Measurements from ENCODE around the gene CEPT1. TPM values are rescaled to one million over a fixed set of nuclear protein-coding genes. Genes with fewer than 3 reads are reported as not detected.
A peak's percentile ranks its signal among the peaks of the same experiment; 100 is the strongest.

Gene CEPT1
- polyA plus RNA-seq, 3 donors: 20.8 to 44.3 (median 26.9) TPM

- peak overlapping the region; percentile 81 to 95 (median 86) for H3K27ac Mint-ChIP-seq
- H3K4me2 ChIP-seq (replicated peaks; ENCODE audit: extremely low read depth, low read length, poor library complexity, severe bottlenecking): peak overlapping the region; percentile 39
These were observed 80.4 kb downstream of the CEPT1 start for GRCh38 chr1:111220302-111220890.

GRCh38 chr1:111221276-111221632 is 81.2 kb downstream of the CEPT1 start:
- Histone ChIP-seq H3K9ac (ENCODE audit: insufficient read depth, low read length, poor library complexity, severe bottlenecking) (no peak overlapping the region), H3K36me3 (replicated peaks in 1 of 2; ENCODE audit: control insufficient read depth in 1 of 2, insufficient read depth in 2 of 2, low read length in 2 of 2) (no peaks in the 10 kb centered on the region), H3K4me2 (replicated peaks; ENCODE audit: extremely low read depth, low read length, poor library complexity, severe bottlenecking) (peak overlapping the region; percentile 58), H2AFZ (ENCODE audit: insufficient read depth, low read depth, low read length, poor library complexity, severe bottlenecking) (peak overlapping the region; percentile 19), H3K79me2 (ENCODE audit: insufficient read depth, low read length) (no peaks in the 10 kb centered on the region), H3K4me1 (ENCODE audit: control insufficient read depth in 1 of 2, insufficient read depth in 2 of 2, low read length in 2 of 2) (peaks cover 62 to 70% of the 10 kb centered on the region in 2 donors), H3K4me3 (replicated peaks in 1 of 3; ENCODE audit: low read depth in 2 of 3, low read length in 3 of 3) (peak overlapping the region in 1 of 3 experiments; percentile 52), H3K27ac (ENCODE audit: low read depth in 1 of 2, low read length in 2 of 2) (peak overlapping the region; percentile 43 to 62), H4K20me1 (ENCODE audit: insufficient read depth, low read length) (no peaks in the 10 kb centered on the region), H3K9me3 (replicated peaks in 1 of 2; ENCODE audit: control insufficient read depth in 1 of 2, insufficient read depth in 1 of 2, low read length in 2 of 2) (no peaks in the 10 kb centered on the region), H3K27me3 (ENCODE audit: control insufficient read depth in 2 of 2, insufficient read depth in 2 of 2, low read length in 2 of 2) (no peaks in the 10 kb centered on the region)
- peak overlapping the region; percentile 50 to 90 (median 84) for H3K27ac Mint-ChIP-seq
- WGBS (ENCODE audit: insufficient coverage): no CpG with 5 or more reads among the region's 2 CpGs
- DNase-seq: no peak
- intact Hi-C loops (cut with micrococcal nuclease): loop anchor here in 1 of 2 donors (2.0 to 10.0 kb wide), 3 partner anchors 14 to 184 kb away; no protein-coding TSS in a partner anchor
- H3K4me3 Mint-ChIP-seq: no peak overlapping the region
- peaks cover 0 to 8% (median 0%) of the 10 kb centered on the region in 3 donors for H3K27me3 Mint-ChIP-seq (ENCODE audit: low read depth in 3 of 3)
- TF ChIP-seq CTCF (IDR thresholded peaks at IDR 0.05): no peak
- no peaks in the 10 kb centered on the region for H3K36me3 Mint-ChIP-seq
- no peaks in the 10 kb centered on the region for H3K9me3 Mint-ChIP-seq
- H3K4me1 Mint-ChIP-seq: peaks cover 70% of the 10 kb centered on the region

More at GRCh38 chr1:111220302-111220890, 80.4 kb downstream of the CEPT1 start:
- H3K79me2 ChIP-seq (ENCODE audit: insufficient read depth, low read length): no peaks in the 10 kb centered on the region
- H4K20me1 ChIP-seq (ENCODE audit: insufficient read depth, low read length): no peaks in the 10 kb centered on the region
- 69% methylated on average over 4 of the region's 6 CpGs for WGBS (ENCODE audit: insufficient coverage)
- no peak for DNase-seq
- Mint-ChIP-seq H3K9me3 (no peaks in the 10 kb centered on the region), H3K36me3 (no peaks in the 10 kb centered on the region), H3K4me1 (peaks cover 76% of the 10 kb centered on the region), H3K4me3 (peak overlapping the region in 1 of 2 donors; percentile 82), H3K27me3 (ENCODE audit: low read depth in 3 of 3) (peaks cover 0 to 8% (median 0%) of the 10 kb centered on the region in 3 donors)
- no peak overlapping the region for H2AFZ ChIP-seq (ENCODE audit: insufficient read depth, low read depth, low read length, poor library complexity, severe bottlenecking)
- peaks cover 71 to 78% of the 10 kb centered on the region in 2 donors for H3K4me1 ChIP-seq (ENCODE audit: control insufficient read depth in 1 of 2, insufficient read depth in 2 of 2, low read length in 2 of 2)
- H3K36me3 ChIP-seq (replicated peaks in 1 of 2; ENCODE audit: control insufficient read depth in 1 of 2, insufficient read depth in 2 of 2, low read length in 2 of 2): no peaks in the 10 kb centered on the region
- no peak overlapping the region for H3K9ac ChIP-seq (ENCODE audit: insufficient read depth, low read length, poor library complexity, severe bottlenecking)
- TF ChIP-seq CTCF (IDR thresholded peaks at IDR 0.05): no peak
- H3K9me3 ChIP-seq (replicated peaks in 1 of 2; ENCODE audit: control insufficient read depth in 1 of 2, insufficient read depth in 1 of 2, low read length in 2 of 2): no peaks in the 10 kb centered on the region
- H3K4me3 ChIP-seq (replicated peaks in 1 of 3; ENCODE audit: low read depth in 2 of 3, low read length in 3 of 3): peak overlapping the region in 1 of 3 experiments; percentile 37
- H3K27me3 ChIP-seq (ENCODE audit: control insufficient read depth in 2 of 2, insufficient read depth in 2 of 2, low read length in 2 of 2): no peaks in the 10 kb centered on the region
- intact Hi-C loops (cut with micrococcal nuclease): loop anchor here in 1 of 2 donors (2.0 to 10.0 kb wide), 3 partner anchors 14 to 184 kb away; no protein-coding TSS in a partner anchor
- peak overlapping the region; percentile 64 to 77 for H3K27ac ChIP-seq (ENCODE audit: low read depth in 1 of 2, low read length in 2 of 2)

All from CD14-positive monocyte (primary cell).